GM18519 (cell line): Measurements from ENCODE around the gene MTR.
"Not testable (repeated sequence)": the region's sequence is repeated elsewhere in the genome, so short reads cannot be mapped to it uniquely, and the experiment has no call there.

Experiments
- ATAC-seq: cut with Tn5 transposase; IDR thresholded peaks from one replicate; pipeline ENCODE4 v1.9.1; 2021; ENCODE audit warnings: mild to moderate bottlenecking, moderate library complexity; ENCODE audit not compliant: unreplicated experiment, low FRiP score

The MTR gene

DNA sequence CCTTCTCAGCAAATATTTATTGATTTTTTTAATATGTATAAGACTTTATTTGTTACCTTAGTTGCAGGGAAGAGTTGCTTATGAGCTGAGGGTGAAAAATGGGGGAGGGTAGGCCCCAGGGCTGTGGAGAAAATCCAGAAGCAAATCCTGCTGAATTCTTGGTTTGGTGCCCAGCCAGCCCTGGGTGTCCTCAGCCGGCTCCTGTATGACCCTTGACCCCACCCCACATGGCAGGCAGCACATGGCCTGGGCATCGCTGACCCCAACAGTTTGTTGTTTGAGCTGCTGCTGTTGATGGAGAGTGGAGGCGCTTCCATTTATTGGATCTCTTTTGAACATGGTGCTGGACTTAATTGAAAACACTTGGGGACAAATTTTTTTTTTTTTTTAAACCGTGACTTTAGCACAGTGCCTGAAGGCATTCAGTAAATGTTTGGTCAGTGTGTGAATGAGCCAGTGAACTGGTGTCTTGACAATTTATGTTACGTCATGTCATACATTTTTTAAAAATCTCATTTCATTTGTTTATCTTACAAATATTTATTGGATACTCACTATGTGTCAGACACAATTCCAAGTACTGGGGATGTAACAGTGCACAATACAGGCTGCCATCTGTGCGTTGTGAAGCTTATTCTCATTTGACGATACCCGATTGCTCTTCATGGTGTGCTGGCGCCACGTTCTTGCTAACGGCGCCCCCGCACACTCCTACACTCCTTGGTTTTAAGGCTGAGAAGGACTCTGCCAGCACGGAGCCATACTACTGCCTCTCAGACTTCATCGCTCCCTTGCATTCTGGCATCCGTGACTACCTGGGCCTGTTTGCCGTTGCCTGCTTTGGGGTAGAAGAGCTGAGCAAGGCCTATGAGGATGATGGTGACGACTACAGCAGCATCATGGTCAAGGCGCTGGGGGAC, 98.8 kb downstream of the MTR start:
- no peak for ATAC-seq

DNA sequence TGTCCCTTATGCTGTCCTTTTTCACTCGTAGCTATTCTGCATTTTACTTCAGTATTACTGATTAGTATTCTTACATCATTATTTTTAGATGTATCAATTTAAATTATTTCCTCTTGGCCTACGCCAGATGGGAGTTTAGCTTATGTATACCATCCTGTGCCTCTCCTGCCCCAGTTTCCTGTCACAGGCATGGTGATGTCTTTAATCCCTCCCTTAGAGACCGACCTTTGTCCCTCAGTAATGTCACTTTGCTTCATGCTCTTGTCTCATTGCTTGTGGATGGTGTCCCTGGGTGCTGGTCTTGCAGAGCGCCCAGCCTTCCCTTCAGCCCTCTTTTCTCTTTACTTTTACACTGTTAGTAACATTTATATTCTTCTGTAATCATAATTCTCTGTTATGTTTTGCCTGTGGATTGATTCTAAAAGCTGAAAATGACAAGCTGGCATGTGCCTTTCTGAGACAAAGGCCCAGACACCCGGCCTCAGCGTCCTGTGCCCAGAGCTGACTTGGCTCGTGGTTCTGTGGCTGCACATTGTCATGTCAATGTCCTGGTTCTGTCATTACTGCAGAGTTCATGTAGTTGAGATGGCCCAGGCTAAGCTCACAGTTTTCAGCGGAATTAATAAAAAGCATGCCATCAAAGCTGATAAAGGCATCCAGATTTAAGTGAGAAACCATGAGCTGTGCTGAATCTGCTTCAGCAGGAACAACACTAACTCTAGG, 100.7 kb downstream of the MTR start:
- ATAC-seq = no peak

DNA sequence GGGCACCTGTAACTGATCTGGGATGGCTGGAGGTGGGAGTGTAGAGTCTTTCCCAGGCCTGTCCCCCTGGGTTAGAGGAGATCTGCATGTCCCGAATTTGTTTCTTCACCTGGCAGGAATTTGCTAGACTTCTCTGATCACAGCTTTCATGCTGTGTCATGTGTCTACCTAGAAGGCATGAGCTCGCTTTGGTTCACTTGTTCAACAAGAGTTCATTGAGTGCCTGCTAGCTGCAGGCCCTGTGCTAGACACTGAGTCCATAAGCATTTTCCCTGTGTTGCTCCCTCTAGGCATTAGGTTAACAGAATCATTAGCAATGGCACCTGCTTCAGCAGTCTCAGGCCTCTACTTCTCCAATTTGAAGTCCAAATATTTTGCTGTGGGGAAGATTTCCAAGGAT, 101.6 kb downstream of the MTR start:
- no peak for ATAC-seq

DNA sequence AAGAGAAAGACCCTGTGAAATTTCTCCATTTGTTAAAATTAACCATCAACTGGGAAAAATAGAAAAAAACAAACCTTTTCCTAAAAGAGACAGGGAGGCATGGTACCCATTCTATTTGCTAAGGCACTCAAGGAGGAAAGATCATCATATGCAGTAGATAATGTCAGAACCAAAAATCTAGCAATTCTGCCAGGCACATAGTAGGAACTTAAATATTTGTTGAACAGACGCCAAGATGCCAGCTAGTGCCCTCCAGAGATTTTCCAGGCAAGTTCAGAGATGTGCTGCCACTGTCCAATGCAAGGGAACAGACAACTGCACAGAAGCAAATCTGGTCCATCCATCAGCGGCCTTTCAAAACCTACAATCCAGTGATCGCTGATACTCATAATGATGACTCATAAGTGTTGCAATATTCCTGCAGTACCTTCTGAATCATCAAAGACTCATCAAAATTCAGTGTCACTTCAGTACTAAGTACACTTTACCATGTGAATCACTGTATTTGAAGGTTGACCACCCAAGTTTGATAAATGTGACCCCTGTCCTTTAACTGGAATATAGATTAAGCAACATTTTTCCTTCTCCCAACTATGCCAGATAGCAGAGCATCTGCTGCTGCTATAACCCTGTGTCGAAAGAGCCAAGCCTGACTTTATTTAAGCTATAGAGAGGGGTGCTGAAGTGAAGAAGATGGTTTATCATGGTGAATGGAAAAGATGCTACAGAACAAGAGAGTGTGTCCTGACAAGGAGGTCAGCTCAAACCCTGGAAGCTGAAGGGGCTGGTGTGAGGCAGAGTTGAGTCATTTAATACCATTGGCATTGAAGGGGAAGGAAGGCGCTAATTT, 110.0 kb downstream of the MTR start:
- ATAC-seq = no peak

DNA sequence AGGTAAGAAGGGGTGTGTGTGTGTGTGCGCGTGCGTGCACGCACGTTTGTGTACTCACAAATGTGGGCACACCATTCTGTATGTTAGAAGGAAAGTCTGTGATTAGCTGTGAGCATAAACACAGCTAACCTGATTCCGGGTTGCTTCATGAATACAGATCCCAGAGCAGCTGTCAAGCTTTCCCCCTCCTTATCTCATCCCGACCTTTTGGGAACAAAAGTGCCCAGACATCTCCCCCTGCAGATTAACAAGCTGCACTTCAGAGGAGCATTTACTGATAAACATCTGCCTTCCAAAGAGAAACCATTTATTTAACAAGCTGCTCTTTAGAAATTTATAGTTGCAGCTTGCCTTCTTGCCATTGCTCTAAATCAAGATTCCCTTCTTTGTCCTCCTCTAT, 112.1 kb downstream of the MTR start:
- ATAC-seq = no peak

DNA sequence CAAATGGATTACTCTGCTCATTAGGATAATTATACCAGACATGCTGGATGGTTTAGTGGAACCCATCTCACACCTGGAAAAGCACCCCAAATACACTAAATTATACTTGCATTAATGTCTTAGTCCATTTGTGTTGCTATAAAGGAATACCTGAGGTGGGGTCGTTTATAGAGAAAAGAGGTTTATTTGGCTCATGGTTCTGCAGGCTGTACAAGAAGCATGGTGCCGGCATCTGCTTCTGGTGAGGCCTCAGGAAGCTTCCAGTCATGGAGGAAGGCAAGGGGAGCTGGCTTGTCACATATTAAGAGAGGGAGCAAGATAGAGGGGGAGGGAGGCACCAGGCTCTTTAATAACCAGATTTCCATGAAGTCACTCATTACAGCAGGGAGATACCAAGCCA, 113.6 kb downstream of the MTR start:
- no peak for ATAC-seq

DNA sequence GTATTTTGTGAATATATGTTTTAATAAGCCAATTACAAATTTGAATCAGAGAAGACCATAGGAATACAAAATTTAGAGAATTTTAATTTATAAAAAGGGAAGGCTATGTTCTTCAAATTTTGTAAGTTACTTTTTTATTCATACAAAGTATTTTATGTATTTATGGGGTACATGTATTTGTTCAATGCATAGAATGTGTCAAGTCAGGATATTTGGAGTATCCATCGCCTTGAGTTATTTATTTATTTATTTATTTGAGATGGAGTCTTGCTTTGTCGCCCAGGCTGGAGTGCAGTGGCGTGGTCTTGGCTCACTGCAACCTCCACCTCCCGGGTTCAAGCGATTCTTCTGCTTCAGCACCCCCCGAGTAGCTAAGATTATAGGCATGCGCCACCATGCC, 116.0 kb downstream of the MTR start:
- not testable (repeated sequence) for ATAC-seq

DNA sequence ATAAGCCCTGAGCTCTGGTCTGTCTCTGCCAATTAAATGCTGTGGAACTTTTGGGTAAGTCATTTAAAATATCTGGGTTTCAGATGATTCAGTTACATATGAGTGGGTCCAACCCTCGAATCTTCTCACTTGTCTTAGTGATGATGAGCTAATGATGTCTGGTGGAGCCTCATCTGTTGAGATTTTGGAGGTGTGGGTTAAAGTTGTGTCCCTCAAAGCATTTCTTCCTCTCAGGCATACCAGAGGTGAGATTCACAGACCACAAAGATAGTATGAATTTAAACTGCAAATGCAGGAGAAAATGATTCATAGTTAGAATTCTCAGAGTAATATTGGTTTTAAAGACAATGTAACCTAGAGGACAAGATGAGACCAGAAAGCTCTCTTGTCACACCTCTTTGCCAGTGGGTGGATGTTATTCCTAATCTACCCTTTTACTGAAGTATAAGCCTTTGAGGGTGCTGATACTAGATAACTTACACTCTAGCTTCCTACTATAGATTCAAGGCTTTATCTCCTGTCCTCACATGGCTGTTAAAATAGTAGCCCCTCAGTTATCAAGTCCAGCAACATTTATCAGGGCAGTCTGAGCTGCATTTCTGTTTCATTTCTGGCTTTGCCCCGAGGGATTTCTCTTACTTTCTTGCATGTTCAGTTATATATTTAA, 118.4 kb downstream of the MTR start:
- ATAC-seq = no peak

DNA sequence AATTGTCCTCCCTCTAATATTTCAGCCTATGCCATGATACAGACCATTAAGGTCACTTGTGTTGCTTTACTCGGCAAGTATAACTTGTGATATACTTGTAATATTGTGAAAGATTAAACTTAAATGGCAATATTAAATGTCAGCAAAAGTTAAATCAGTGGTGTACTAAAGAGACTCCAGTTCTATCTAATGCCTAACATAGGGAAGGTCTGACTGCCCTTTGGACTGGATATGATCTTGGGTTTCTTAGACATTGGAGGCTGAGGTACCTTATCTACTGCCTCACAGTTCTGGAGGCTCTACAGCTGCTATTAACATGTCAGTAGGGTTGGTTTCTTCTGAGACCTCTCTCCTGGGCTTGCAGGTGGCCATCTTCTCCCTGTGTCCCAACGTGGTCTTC, 119.3 kb downstream of the MTR start:
- no peak for ATAC-seq

DNA sequence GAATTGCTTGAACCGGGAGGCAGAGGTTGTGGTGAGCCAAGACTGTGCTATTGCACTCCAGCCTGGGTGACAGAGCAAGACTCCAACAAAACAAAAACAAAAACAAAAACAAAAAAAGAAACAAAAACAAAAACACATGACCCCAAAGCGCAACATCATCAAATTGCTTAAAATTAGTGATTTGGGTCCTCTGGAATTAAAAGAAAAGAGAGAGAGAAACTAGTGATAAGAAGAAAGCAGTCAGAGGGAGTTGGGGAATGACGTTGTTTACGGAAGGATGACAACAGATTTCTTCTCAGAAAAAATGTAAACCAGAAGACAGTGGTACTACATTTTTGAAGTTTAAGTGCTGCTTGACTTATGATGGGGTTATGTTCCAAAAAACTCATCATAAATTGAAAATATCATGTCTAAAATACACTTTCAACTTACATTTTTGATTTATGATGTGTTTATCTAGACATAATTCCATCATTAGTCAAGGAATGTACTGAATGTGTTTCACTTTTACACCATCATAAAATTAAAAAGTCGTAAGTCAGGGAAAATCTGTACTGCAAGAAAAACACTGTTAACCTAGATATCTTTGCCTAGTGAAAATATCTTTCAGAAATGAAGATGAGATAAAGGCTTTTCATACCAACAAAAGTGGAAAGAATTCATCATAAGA, 121.2 kb downstream of the MTR start:
- ATAC-seq = no peak

DNA sequence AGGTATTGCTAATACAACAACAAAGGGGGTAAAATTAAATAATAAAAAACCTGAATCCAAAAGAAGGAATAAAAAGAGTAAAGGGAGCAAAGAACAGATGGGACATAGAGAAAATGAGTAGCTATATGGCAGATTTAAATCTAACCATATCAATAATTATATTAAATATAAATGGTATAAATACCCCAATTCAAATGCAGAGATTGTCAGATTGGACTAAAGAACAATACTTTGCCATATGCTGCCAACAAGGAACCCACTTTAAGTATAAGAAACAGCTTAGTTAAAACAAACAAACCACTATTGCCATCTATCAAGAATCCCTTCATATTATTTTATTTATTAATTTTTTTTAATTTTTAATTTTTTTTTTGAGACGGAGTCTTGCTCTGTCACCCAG, 122.4 kb downstream of the MTR start:
- no peak for ATAC-seq

DNA sequence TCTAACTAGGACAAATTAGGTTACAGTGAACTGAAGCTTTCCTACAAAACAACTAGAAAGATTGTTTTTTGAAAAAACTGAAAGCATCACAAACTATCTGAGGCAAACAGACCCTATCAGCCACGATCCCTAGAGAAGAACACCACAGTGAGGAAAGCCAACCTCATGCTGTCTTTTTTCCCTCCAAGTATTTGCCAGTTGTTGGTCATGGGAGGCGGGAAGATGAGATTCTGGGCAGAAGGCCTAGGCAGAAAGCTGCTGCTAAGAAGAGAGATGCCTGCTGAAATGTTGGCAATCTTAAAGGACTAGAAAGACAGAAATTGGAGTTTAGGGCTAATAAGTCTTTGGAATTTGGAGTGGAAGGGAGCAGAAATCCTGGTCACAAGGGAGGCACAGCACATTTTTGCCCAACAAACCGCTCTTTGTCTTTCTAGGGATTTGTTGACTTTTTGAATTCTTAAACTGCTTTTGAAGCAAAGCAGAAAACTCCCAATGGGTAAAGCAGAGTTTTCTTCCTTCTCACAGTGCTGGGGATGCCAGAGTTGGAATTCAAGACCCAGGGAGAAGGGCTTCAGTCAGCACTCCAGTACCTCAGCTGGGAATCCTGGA, 125.3 kb downstream of the MTR start:
- no peak for ATAC-seq

DNA sequence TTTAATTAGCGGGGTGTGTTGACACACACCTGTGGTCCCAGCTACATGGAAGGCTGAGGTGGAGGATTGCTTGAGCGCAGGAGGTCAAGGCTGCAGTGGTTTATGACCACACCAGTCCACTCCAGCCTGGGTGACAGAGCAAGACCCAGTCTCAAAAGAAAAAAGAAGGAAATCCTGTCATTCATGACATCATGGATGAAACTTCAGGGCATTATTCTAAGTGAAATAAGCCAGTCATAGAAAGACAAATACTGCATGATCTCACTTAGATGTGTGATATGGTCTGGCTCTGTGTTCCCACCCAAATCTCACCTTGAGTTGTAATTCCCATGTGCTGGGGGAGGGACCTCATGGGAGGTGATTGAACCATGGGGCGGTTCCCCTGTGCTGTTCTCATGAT, 126.5 kb downstream of the MTR start:
- ATAC-seq = no peak

DNA sequence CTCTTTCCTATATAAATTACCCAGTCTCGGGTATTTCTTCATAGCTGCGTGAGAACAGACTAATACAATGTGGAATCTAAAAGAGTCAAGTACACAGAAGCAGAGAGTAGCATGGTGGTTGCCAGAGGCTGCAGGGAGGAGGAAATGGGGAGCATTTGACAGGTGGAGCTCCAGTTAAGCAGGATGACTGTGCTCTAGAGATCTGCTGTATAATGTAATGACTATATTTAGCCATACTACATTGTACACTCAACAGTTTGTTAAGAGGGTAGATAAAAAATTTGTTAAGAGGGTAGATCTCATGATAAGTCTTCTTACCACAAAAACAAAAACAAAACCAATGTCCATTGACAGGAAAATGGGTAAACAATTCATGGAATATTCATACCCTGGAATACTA, 127.1 kb downstream of the MTR start:
- ATAC-seq = no peak

DNA sequence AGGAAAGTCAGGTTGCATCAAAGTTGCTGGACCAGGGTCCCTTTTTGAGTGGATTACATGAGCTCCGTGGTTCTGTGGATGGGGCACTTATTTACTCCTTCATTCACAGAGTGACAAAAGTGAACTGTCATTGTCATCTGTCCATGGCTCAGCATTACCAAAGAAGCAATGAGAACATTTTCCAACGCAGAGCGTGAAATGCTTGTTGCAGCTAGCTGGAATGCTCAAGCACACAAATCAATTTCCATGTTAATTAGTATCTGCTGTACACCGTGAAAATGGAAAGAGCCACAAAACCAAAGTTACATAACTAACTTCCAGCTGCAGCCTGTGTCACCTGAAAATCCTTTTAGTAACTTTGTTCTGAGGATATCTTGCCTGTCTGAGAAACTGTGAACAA, 130.3 kb downstream of the MTR start:
- no peak for ATAC-seq

DNA sequence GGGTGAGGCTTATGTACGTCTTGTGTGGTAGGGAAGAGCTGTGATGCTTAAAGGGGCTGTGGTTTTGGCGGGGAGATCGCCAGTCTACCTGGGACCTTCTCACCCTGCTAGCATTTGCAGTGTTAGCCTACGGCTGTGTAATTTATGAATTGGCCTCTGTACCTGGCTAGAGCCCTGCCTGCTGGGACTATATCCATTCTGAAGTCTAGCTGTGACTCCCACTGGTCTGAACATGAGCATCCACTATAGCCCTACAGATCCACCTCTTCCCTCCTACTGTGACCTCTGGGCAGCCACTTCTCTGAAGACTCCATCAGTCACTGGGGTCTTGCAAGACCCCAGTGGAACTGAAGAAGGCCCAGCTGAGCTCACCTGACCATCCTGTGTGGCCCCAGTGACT, 135.4 kb downstream of the MTR start:
- ATAC-seq = no peak

DNA sequence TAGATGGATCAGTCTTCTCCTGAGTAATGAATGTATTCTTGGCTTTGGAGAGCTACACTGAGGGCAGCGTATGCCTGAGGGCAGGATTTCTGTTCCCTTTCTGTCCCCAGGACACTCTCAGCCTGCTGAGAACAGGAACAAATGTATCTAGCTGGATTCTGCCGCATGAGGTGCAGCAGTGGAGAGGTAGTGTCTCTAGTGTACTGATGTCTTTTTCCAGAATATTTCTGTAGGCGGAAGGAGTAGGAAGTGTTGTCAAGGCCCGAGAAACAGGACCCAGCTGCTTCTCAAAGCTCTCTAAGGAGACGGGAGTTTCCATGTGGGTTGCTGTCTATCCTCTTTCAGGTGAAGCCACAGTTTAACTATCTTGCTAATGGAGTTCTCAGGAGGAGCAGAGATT, 143.7 kb downstream of the MTR start:
- ATAC-seq = no peak

DNA sequence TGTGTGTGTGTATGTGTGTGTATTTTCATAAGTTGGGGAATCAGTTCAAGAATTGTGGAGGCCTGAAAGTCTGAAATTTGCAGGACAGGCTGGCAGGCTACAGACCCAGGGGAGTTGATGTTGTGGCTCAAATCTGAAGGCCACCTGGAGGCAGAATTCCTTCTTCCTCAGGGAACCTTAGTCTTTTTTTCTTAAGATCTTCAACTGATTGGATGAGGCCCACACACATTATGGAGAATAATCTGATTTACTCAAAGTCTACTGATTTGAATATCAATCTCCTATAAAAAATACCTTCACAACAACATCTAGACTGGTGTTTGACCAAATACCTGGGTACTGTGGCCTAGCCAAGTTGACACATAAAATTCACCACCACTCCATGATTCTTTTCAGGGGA, 147.3 kb downstream of the MTR start:
- no peak for ATAC-seq

DNA sequence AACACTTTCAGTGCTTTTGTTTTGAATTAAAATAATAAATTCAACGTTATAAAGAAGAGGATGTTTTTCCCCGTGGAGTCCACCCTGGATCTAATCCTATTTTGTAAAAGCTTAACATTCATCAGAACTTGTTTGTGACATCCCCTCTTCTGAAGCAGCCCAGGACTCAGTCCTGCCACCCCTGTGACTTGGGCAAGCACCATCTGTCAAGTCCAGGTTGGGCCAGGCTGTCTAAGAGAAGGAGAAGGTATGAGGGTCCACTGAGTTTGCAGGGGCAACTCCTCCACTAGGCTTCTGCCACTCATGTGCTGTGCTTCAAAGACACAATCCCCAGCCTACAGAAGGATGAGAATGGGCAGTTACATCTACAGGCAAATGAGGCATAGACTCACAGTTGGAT, 149.5 kb downstream of the MTR start:
- ATAC-seq = no peak

DNA sequence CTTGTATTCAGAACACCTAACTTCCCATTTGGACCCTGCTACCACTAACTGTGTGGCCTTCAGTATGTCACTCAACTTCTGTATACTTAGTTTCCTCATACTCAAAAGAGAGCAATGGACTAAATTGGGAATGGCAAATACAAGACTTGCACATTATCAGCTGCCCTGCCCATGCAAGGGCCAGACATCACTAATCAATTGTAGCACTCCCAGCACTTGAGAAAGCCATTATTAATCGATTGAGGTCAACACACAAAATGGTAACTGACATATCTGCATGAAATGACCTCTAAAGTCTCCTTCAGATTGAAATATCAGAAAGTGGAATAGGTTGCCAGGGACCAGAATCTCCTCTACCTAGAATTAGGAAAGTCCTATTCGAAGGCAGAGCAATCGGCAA, 149.9 kb downstream of the MTR start:
- no peak for ATAC-seq
